DOHH2 (cell line): ENCODE data around the gene ACMSD.
"Not testable (repeated sequence)": the region's sequence is repeated elsewhere in the genome, so short reads cannot be mapped to it uniquely, and the experiment has no call there.

Source experiments
- H3F3A ChIP-seq: fragments of 200-600 bp; sonication (generic), shearing (Covaris generic); 2 replicates; pipeline ENCODE4 v1.6.0; 2016; ENCODE audit warnings: antibody characterized with exemption, mild to moderate bottlenecking; ENCODE audit not compliant: control insufficient read depth, insufficient read depth
- H3K27ac ChIP-seq: fragments of 200-600 bp; sonication (generic); 2 replicates; pipeline ENCODE4 v1.5.1; 2014; ENCODE audit warnings: low read depth, mild to moderate bottlenecking, low read length, moderate library complexity
- H3K27me3 ChIP-seq: fragments of 200-600 bp; sonication (generic); 2 replicates; pipeline ENCODE4 v1.6.1; 2014; ENCODE audit warnings: mild to moderate bottlenecking, low read length, mixed read lengths; ENCODE audit not compliant: control insufficient read depth
- H3K36me3 ChIP-seq: fragments of 200-600 bp; sonication (generic); 2 replicates; pipeline ENCODE4 v1.6.1; 2014; ENCODE audit warnings: mild to moderate bottlenecking, low read length, moderate library complexity, mixed read lengths; ENCODE audit not compliant: control insufficient read depth
- H3K4me1 ChIP-seq: fragments of 200-600 bp; sonication (generic); 2 replicates; pipeline ENCODE4 v1.6.1; 2014; ENCODE audit warnings: mild to moderate bottlenecking, low read length, mixed read lengths; ENCODE audit not compliant: control insufficient read depth
- H3K4me2 ChIP-seq: fragments of 200-600 bp; sonication (generic); 2 replicates; pipeline ENCODE4 v1.6.0; 2014; ENCODE audit warnings: mild to moderate bottlenecking, low read length, moderate library complexity
- H3K4me3 ChIP-seq: fragments of 200-600 bp; sonication (generic); 2 replicates; pipeline ENCODE4 v1.5.1; 2014; ENCODE audit warnings: mild to moderate bottlenecking, low read length, mixed read lengths
- H3K79me2 ChIP-seq: fragments of 200-600 bp; sonication (generic); 2 replicates; pipeline ENCODE4 v1.6.1; 2014; ENCODE audit warnings: mild to moderate bottlenecking, low read length, mixed read lengths; ENCODE audit not compliant: control insufficient read depth
- H3K9me2 ChIP-seq: fragments of 200-600 bp; sonication (generic); replicated peaks from 2 replicates; pipeline ENCODE4 v1.6.1; 2014; ENCODE audit warnings: mild to moderate bottlenecking, low read length, mixed read lengths; ENCODE audit not compliant: control insufficient read depth
- H3K9me3 ChIP-seq: fragments of 200-600 bp; sonication (generic); 2 replicates; pipeline ENCODE4 v1.6.1; 2014; ENCODE audit warnings: antibody characterized with exemption, low read length, mixed read lengths; ENCODE audit not compliant: control insufficient read depth, insufficient read depth
- H4K20me1 ChIP-seq: fragments of 200-600 bp; sonication (generic); 2 replicates; pipeline ENCODE4 v1.6.0; 2014; ENCODE audit warnings: low read depth, mild to moderate bottlenecking, antibody characterized with exemption, low read length, moderate library complexity; ENCODE audit not compliant: control insufficient read depth, insufficient read depth
- CTCF ChIP-seq: fragments of 200-600 bp; sonication (generic); IDR thresholded peaks from one replicate; pipeline ENCODE4 v1.5.1; 2014; ENCODE audit warnings: antibody characterized with exemption, mild to moderate bottlenecking, low read depth, low read length; ENCODE audit not compliant: poor library complexity, severe bottlenecking
- EZH2phosphoT487 ChIP-seq: fragments of 200-600 bp; sonication (generic); IDR thresholded peaks from 2 replicates; pipeline ENCODE4 v1.6.1; 2017; ENCODE audit warnings: borderline replicate concordance, mild to moderate bottlenecking, antibody characterized with exemption, low read length, moderate library complexity, mixed read lengths

Gene ACMSD

GRCh38 chr2:134905168-134905567 lies 66.8 kb downstream of the ACMSD start:
- Histone ChIP-seq H3K27ac (no peak overlapping the region), H3K9me2 (no peaks in the 10 kb centered on the region), H3K9me3 (peaks cover 10% of the 10 kb centered on the region; the same call in 1 of the 2 replicates), H3F3A (no peaks in the 10 kb centered on the region), H3K4me3 (no peak overlapping the region), H4K20me1 (no peaks in the 10 kb centered on the region), H3K4me1 (no peaks in the 10 kb centered on the region), H3K36me3 (no peaks in the 10 kb centered on the region), H3K4me2 (no peak overlapping the region), H3K27me3 (no peaks in the 10 kb centered on the region), H3K79me2 (no peaks in the 10 kb centered on the region)
- TF ChIP-seq CTCF: no peak
- no peak for TF ChIP-seq EZH2phosphoT487

GRCh38 chr2:134906726-134907125 lies 68.3 kb downstream of the ACMSD start:
- no peak overlapping the region for H3K4me3 ChIP-seq
- H3F3A ChIP-seq: no peaks in the 10 kb centered on the region
- H3K4me1 ChIP-seq: no peaks in the 10 kb centered on the region
- no peak for TF ChIP-seq EZH2phosphoT487
- no peak for TF ChIP-seq CTCF
- no peaks in the 10 kb centered on the region for H3K79me2 ChIP-seq
- no peaks in the 10 kb centered on the region for H4K20me1 ChIP-seq
- no peak overlapping the region for H3K4me2 ChIP-seq
- no peaks in the 10 kb centered on the region for H3K36me3 ChIP-seq
- no peak overlapping the region for H3K27ac ChIP-seq
- peaks cover 10% of the 10 kb centered on the region; the same call in 1 of the 2 replicates for H3K9me3 ChIP-seq
- H3K9me2 ChIP-seq: no peaks in the 10 kb centered on the region
- H3K27me3 ChIP-seq: no peaks in the 10 kb centered on the region

GRCh38 chr2:134907441-134908116 lies 69.2 kb downstream of the ACMSD start:
- H3K4me3 ChIP-seq, H3K36me3 ChIP-seq, H3K27me3 ChIP-seq, H3F3A ChIP-seq, H3K4me1 ChIP-seq, H3K9me3 ChIP-seq, H4K20me1 ChIP-seq, H3K27ac ChIP-seq, H3K79me2 ChIP-seq, H3K4me2 ChIP-seq, H3K9me2 ChIP-seq: not testable (repeated sequence)

GRCh38 chr2:134910763-134911399 lies 72.5 kb downstream of the ACMSD start:
- Histone ChIP-seq H3K9me2 (no peaks in the 10 kb centered on the region), H4K20me1 (no peaks in the 10 kb centered on the region), H3K4me3 (no peak overlapping the region), H3K9me3 (peaks cover 16% of the 10 kb centered on the region; the same call in 1 of the 2 replicates), H3K27ac (no peak overlapping the region), H3F3A (no peaks in the 10 kb centered on the region), H3K36me3 (no peaks in the 10 kb centered on the region), H3K4me1 (no peaks in the 10 kb centered on the region), H3K4me2 (no peak overlapping the region), H3K27me3 (no peaks in the 10 kb centered on the region), H3K79me2 (no peaks in the 10 kb centered on the region)
- TF ChIP-seq EZH2phosphoT487 (no peak), CTCF (no peak)
